ENCODE data around the gene DEGS2. TPM values are rescaled to one million over a fixed set of nuclear protein-coding genes. Genes with fewer than 3 reads are reported as not detected.

Gene DEGS2
- total and polyA plus RNA-seq, 3 experiments from 2014 or later, result 0.35 to 0.72 (median 0.42) TPM

DNA sequence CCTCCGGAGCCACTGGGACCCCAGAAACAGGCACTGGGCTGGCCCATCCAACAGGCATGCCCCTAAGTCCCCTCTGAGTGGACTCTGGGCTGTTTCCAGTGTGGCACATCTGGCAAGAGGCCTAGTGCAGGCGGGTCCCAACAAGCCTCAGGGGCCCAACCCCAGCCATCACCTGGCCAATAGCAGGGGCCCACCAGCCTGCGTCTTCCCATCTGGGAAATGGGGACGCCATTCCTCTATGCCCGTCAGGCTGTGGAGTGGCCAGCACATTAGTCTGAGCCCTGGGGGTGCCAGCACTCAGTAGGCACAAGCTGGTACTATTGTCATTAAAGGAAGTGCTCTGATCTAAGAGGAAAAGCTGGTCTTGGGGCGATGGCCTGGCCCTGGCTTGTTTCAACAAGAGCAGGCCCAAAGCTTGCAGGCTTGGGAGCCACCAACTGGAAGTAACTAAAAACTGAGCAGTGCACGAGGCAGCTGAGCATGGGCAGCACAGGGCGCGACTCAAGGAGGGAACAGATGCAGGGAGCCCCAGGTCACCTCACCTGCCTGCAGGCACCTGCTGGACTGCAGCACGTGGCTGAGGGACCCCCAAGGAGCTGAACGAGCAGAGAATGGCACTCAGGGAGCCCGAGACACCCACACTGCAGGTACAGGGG, 8.4 kb downstream of the DEGS2 start:
- Histone ChIP-seq H3K4me1 (ENCODE audit: insufficient read depth, low read length) (peaks cover 19% of the 10 kb centered on the region), H3K4me3 (ENCODE audit: low read length) (no peak overlapping the region), H3K36me3 (ENCODE audit: insufficient read depth, low read length) (no peaks in the 10 kb centered on the region), H3K9me3 (ENCODE audit: low read length) (no peaks in the 10 kb centered on the region), H3K27ac (ENCODE audit: low read depth, low read length) (no peak overlapping the region), H3K27me3 (ENCODE audit: insufficient read depth, low read length, poor library complexity, severe bottlenecking) (no peaks in the 10 kb centered on the region)
- Mint-ChIP-seq H3K4me1 (peaks cover 18 to 24% (median 22%) of the 10 kb centered on the region in 3 donors), H3K27ac (no peak overlapping the region), H3K9me3 (peaks cover 0 to 14% (median 7%) of the 10 kb centered on the region in 5 donors), H3K36me3 (peaks cover 0 to 5% (median 2%) of the 10 kb centered on the region in 3 donors), H3K4me3 (peak overlapping the region in 1 of 7 donors; percentile 26), H3K27me3 (peaks cover under 1 to 4% of the 10 kb centered on the region in 2 donors)
- ChIA-PET POLR2A (no interaction called here), CTCF (interaction anchor here (0.9 to 2.0 kb wide), 4 partner anchors 14 to 81 kb away, joined by 3 to 7 read pairs (median 3); no protein-coding TSS in a partner anchor)
- DNase-seq, result no peak

GRCh38 chr14:100149851-100150611, 9.4 kb downstream of the DEGS2 start:
- H3K4me1 Mint-ChIP-seq, result peaks cover 20 to 29% (median 22%) of the 10 kb centered on the region in 3 donors
- peaks cover 19% of the 10 kb centered on the region for H3K4me1 ChIP-seq (ENCODE audit: insufficient read depth, low read length)
- peaks cover 0 to 3% of the 10 kb centered on the region in 2 donors for H3K27me3 Mint-ChIP-seq
- ChIA-PET CTCF (interaction anchor here (1.1 to 2.0 kb wide), 2 partner anchors 43 to 80 kb away, joined by 3 to 7 read pairs; no protein-coding TSS in a partner anchor), POLR2A (no interaction called here)
- H3K9me3 ChIP-seq (ENCODE audit: low read length), result no peaks in the 10 kb centered on the region
- no peak overlapping the region for H3K27ac Mint-ChIP-seq
- peaks cover 0 to 10% (median 4%) of the 10 kb centered on the region in 5 donors for H3K9me3 Mint-ChIP-seq
- no peak overlapping the region for H3K4me3 ChIP-seq (ENCODE audit: low read length)
- H3K27ac ChIP-seq (ENCODE audit: low read depth, low read length), result no peak overlapping the region
- no peaks in the 10 kb centered on the region for H3K27me3 ChIP-seq (ENCODE audit: insufficient read depth, low read length, poor library complexity, severe bottlenecking)
- no peak for DNase-seq
- peaks cover 0 to 2% (median 2%) of the 10 kb centered on the region in 3 donors for H3K36me3 Mint-ChIP-seq
- no peaks in the 10 kb centered on the region for H3K36me3 ChIP-seq (ENCODE audit: insufficient read depth, low read length)
- no peak overlapping the region for H3K4me3 Mint-ChIP-seq

- Histone ChIP-seq H3K4me3 (ENCODE audit: low read length) (no peak overlapping the region), H3K27me3 (ENCODE audit: insufficient read depth, low read length, poor library complexity, severe bottlenecking) (no peaks in the 10 kb centered on the region), H3K4me1 (ENCODE audit: insufficient read depth, low read length) (peaks cover 19% of the 10 kb centered on the region), H3K9me3 (ENCODE audit: low read length) (no peaks in the 10 kb centered on the region), H3K27ac (ENCODE audit: low read depth, low read length) (no peak overlapping the region), H3K36me3 (ENCODE audit: insufficient read depth, low read length) (no peaks in the 10 kb centered on the region)
- ChIA-PET POLR2A (no interaction called here), CTCF (no interaction called here)
- no peak for DNase-seq
- Mint-ChIP-seq H3K9me3 (peaks cover 0 to 2% (median 0%) of the 10 kb centered on the region in 5 donors), H3K27ac (peak overlapping the region in 3 of 8 donors; percentile 27 to 77 (median 61)), H3K4me3 (peak overlapping the region in 1 of 7 donors; percentile 44), H3K36me3 (peaks cover 0 to 9% (median 0%) of the 10 kb centered on the region in 3 donors), H3K27me3 (peaks cover 0 to 4% of the 10 kb centered on the region in 2 donors), H3K4me1 (peaks cover 20 to 29% (median 22%) of the 10 kb centered on the region in 3 donors)
Observed at GRCh38 chr14:100148837-100149731, 10.4 kb downstream of the DEGS2 start.

DNA sequence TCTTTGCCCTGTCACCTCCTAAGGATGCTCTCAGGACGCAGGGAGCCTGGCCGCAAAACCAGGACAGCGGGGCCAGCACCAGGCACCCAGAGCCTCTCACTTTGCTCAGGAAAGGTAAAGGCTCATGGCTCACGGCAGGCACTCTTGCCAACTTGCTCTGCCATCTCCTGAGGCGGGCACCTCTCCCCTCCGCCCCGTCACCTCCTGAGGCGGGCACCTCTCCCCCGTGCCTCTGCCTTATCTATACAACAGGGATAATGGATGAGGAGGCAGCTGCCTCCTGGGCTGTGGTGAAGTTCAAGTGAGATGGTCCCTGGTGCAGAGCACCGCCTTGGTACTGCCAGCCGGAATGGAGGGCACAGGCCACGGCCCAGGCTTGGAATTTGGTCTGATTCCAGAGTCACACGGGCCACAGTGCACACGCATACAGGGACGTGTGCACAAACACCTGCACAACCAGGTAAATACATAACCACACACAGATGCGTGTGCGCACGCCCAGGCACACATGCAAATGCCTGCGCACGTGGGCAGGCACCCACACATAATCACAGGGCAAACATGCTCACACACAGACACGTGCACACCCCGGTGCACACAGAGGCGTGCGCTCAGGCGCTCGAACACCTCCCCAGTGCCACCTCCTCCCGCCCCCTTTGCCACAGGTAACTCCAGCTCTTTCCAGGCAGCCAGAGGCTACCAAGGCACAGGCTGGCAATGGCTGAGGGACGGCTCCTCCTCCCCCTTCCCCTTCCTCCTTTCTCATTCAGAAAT, 11.6 kb downstream of the DEGS2 start:
- no peaks in the 10 kb centered on the region for H3K36me3 ChIP-seq (ENCODE audit: insufficient read depth, low read length)
- H3K4me3 Mint-ChIP-seq, result peak overlapping the region in 4 of 7 donors; percentile 29 to 78 (median 47)
- ChIA-PET CTCF (interaction anchor here (2.5 to 2.6 kb wide), 2 partner anchors 8 to 44 kb away, joined by 12 to 15 read pairs; no protein-coding TSS in a partner anchor), POLR2A (interaction anchor here (1.8 kb wide), 1 partner anchor 82 kb away, joined by 9 read pairs; the partner anchor contains the start of gene EVL)
- H3K9me3 ChIP-seq (ENCODE audit: low read length), result no peaks in the 10 kb centered on the region
- H3K36me3 Mint-ChIP-seq, result peaks cover 0 to 20% (median 0%) of the 10 kb centered on the region in 3 donors
- H3K27ac Mint-ChIP-seq, result peak overlapping the region in 6 of 8 donors; percentile 7 to 77 (median 42)
- H3K27me3 Mint-ChIP-seq, result peaks cover 0 to 4% of the 10 kb centered on the region in 2 donors
- no peaks in the 10 kb centered on the region for H3K27me3 ChIP-seq (ENCODE audit: insufficient read depth, low read length, poor library complexity, severe bottlenecking)
- no peak overlapping the region for H3K27ac ChIP-seq (ENCODE audit: low read depth, low read length)
- peaks cover 0 to 2% (median 0%) of the 10 kb centered on the region in 5 donors for H3K9me3 Mint-ChIP-seq
- H3K4me1 ChIP-seq (ENCODE audit: insufficient read depth, low read length), result peaks cover 19% of the 10 kb centered on the region
- peaks cover 20 to 29% (median 22%) of the 10 kb centered on the region in 3 donors for H3K4me1 Mint-ChIP-seq
- no peak overlapping the region for H3K4me3 ChIP-seq (ENCODE audit: low read length)
- DNase-seq, result no peak

GRCh38 chr14:100147181-100147631, 12.2 kb downstream of the DEGS2 start:
- peaks cover 18 to 31% (median 22%) of the 10 kb centered on the region in 3 donors for H3K4me1 Mint-ChIP-seq
- H3K9me3 Mint-ChIP-seq, result peaks cover 0 to 2% (median 0%) of the 10 kb centered on the region in 5 donors
- peak; percentile 57 to 88 (median 73) for DNase-seq
- no peak overlapping the region for H3K27ac ChIP-seq (ENCODE audit: low read depth, low read length)
- CTCF ChIA-PET, result interaction anchor here (2.5 to 2.6 kb wide), 2 partner anchors 9 to 45 kb away, joined by 12 to 15 read pairs; no protein-coding TSS in a partner anchor
- peak overlapping the region; percentile 28 for H3K4me3 ChIP-seq (ENCODE audit: low read length)
- POLR2A ChIA-PET, result interaction anchor here (0.7 to 1.8 kb wide), 3 partner anchors 9 to 81 kb away, joined by 3 to 9 read pairs (median 3); partner anchors contain the start of gene EVL
- H3K36me3 Mint-ChIP-seq, result peaks cover 0 to 26% (median 0%) of the 10 kb centered on the region in 3 donors
- H3K27me3 Mint-ChIP-seq, result peaks cover 0 to 4% of the 10 kb centered on the region in 2 donors
- H3K27me3 ChIP-seq (ENCODE audit: insufficient read depth, low read length, poor library complexity, severe bottlenecking), result no peaks in the 10 kb centered on the region
- no peaks in the 10 kb centered on the region for H3K9me3 ChIP-seq (ENCODE audit: low read length)
- peak overlapping the region; percentile 29 to 81 (median 75) for H3K4me3 Mint-ChIP-seq
- peaks cover 2% of the 10 kb centered on the region for H3K36me3 ChIP-seq (ENCODE audit: insufficient read depth, low read length)
- peak overlapping the region in 7 of 8 donors; percentile 76 to 88 (median 84) for H3K27ac Mint-ChIP-seq
- peaks cover 19% of the 10 kb centered on the region for H3K4me1 ChIP-seq (ENCODE audit: insufficient read depth, low read length)

DNA sequence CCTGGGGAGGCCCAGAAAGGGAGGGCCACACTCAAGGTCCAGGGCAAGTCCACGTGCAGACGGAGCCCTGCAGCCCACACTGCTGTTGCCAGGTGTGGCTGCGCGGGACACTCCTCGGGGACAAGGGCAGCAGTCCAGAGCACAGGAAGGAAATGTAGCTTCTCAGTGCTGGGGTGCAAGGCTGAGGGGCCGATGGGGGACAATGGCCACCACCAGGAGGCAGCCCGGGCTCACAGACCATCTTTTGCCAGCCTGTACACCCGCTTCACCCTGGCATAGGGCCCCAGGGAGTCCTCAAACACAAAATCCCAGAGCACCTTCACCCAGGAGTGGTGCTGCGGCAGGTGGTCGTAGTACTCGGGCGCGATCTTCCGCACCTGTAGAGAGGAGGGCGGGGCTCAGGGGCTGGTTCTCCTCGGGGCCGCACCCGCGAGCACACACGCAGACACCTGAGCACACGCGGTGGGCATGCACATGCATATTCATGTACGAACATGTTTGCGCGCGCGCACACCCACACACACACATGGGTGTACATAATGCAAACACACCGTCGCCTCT, 12.8 kb downstream of the DEGS2 start:
- Histone ChIP-seq H3K27ac (ENCODE audit: low read depth, low read length) (no peak overlapping the region), H3K36me3 (ENCODE audit: insufficient read depth, low read length) (peaks cover 8% of the 10 kb centered on the region), H3K27me3 (ENCODE audit: insufficient read depth, low read length, poor library complexity, severe bottlenecking) (no peaks in the 10 kb centered on the region), H3K4me3 (ENCODE audit: low read length) (peak overlapping the region; percentile 28), H3K9me3 (ENCODE audit: low read length) (no peaks in the 10 kb centered on the region), H3K4me1 (ENCODE audit: insufficient read depth, low read length) (peaks cover 19% of the 10 kb centered on the region)
- H3K4me3 Mint-ChIP-seq, result peak overlapping the region in 4 of 7 donors; percentile 72 to 81 (median 78)
- POLR2A ChIA-PET, result interaction anchor here (0.7 to 1.8 kb wide), 4 partner anchors 10 to 85 kb away, joined by 3 to 9 read pairs (median 3); partner anchors contain the start of gene EVL
- H3K27ac Mint-ChIP-seq, result peak overlapping the region in 5 of 8 donors; percentile 29 to 82 (median 76)
- H3K27me3 Mint-ChIP-seq, result peaks cover 0 to 4% of the 10 kb centered on the region in 2 donors
- H3K4me1 Mint-ChIP-seq, result peaks cover 18 to 37% (median 22%) of the 10 kb centered on the region in 3 donors
- H3K9me3 Mint-ChIP-seq, result peaks cover 0 to 2% (median 0%) of the 10 kb centered on the region in 5 donors
- peak in 2 of 5 donors; percentile 38 to 69 for DNase-seq
- H3K36me3 Mint-ChIP-seq, result peaks cover 0 to 32% (median 0%) of the 10 kb centered on the region in 3 donors
- CTCF ChIA-PET, result interaction anchor here (0.6 to 2.6 kb wide), 3 partner anchors 9 to 59 kb away, joined by 3 to 15 read pairs (median 12); no protein-coding TSS in a partner anchor

Measured in CD8-positive, alpha-beta memory T cell (primary cell).